HG02870 (cell line): ENCODE measurements around the gene HPCAL1.
"Not testable (repeated sequence)": the region's sequence is repeated elsewhere in the genome, so short reads cannot be mapped to it uniquely, and the experiment has no call there.

ENCODE experiments used
- ATAC-seq: cut with Tn5 transposase; IDR thresholded peaks from one replicate; pipeline ENCODE4 v1.9.1; 2021; ENCODE audit warnings: mild to moderate bottlenecking, moderate library complexity; ENCODE audit not compliant: unreplicated experiment

The HPCAL1 gene

DNA sequence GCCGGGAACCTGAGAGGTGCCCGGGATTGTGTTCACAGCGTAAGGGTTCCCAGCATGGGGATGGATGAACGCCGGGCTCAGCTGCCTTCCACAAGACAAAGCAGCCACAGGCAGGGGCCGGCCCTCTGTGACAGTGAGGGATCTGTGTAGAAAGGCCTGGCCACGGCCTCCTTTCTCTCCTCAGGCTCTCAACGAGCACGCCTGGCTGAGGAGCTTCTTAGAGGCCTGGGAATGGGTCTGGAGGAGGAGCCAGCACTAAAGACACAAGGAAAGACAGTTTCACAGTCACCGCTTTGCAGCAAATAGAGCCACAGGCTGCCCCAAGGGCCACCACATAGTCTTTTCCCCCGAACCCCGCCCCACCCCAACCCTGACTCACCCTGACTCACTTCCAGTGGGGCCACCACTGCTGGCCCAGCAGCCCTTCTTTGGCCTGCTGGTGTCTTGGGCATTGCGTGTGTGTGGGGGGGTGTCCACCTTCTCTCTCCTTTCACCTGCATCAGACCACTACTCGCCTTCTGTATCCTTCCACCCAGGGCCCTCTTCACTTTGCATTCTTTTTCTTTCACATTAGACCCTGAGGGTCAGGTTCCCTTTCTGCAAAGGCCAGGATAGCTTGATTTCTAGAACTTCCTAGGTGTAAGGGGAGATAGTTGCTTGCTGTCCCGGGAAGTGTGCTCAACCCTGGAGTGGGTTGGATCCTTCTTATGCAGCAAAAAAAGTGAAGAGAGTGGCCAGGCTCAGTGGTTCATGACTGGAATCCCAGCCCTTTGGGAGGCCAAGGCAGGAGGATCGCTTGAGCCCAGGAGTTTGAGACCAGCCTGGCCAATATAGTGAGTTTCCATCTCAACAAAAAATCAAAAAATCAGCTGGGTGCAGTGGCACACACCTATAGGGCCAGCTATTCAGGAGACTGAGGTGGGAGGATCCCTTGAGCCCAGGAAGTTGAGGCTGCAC is 19.3 kb upstream of the HPCAL1 start:
- ATAC-seq = no peak

GRCh38 chr2:10284108-10284870 is 18.4 kb upstream of the HPCAL1 start:
- ATAC-seq = no peak

DNA sequence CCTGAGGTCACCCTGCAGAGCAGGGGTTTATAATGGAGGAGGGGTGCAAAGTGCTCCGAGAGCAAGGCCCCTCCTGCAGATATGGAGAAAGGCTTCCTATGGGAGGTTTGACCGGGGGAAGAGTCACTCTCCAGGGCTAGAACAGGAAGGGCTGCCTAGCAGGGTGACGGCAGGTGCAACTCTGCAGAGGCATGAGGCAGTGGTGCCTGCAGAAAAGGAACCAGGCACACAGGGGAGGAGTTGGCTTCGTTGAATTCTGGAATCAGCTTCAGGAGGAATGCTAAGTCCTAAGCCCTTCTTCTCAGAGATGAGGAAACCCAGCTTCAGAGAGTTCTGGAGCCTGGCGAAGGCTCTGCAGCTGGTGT is 17.5 kb upstream of the HPCAL1 start:
- no peak for ATAC-seq

GRCh38 chr2:10285556-10286198 is 17.0 kb upstream of the HPCAL1 start:
- no peak for ATAC-seq

DNA sequence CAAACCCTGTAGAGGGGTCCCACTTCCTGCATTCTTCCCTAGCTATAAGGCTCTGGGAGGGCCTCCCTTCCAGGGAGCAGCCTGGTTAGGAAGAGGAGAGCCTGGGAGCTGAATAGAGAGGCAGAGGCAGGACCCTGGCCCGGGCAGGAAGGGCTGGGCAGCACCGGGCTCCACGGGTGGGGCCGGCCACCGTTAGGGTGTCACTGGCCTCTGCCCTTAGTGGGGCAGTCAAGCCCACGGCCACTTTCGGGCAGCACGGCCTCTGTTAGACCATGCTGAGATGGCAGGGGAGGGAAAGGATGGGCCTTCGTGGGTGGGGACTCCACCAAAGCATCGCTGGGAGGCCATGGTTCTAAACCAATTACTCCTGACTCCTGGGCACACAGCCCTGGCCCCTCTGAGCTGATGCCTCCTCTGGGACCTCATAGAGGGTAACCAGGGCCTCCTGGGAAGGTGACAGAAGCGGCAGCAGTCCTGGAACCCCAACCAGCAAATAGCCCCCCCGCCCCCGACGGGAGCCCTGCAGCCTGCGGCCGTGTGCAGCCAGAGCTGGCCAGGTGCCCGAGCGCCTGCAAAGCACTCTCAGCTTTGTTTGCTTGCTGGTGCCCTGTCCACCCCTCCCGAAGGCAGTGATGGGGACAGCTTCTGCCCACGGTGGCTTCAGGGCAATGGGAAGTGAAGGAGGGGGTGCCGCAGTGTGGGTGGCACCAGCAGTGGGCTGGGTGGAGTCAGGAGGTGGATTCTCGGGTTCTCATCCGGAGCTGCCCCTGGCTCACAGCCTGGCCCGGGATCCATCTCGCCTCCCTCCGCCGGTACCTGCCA is 16.3 kb upstream of the HPCAL1 start:
- no peak for ATAC-seq

DNA sequence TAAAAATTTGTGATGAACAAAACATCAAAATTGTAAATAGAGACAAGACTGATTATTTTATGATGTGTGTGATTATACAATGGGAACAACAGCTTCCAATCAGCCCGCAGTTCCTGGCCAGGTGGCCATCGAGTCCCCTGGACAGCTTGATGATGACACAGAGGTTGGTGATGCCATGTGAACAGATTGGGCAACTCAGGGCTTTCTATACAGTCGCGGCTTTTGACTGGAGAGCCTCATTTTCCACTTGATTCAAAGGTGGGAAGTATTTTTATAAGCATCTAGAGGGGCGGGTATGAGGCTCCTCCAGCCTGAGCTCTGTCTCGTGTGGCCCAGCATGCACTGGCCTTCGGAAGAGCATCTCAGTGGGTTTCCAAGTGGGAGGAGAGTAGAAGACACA is 14.9 kb upstream of the HPCAL1 start:
- ATAC-seq = no peak

DNA sequence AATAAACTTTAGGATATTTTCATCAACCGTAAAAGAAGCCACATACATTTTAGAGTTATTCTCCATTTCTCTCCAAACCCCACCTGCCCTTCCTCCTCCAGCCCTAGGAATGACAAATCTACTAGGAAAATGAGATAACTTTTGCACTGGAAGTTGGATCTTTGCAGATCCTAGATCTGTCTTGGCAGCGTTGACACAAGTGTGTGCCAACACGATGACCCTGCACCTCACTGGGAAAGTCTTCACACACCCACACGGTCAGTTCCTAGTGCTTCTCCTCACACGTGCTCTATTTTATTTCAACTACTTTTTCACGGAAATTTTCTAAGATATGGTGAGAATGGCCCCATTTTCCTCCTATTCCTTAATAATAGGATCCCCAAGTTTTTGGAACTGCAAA is 14.1 kb upstream of the HPCAL1 start:
- no peak for ATAC-seq

GRCh38 chr2:10289352-10289751 is 13.4 kb upstream of the HPCAL1 start:
- no peak for ATAC-seq

DNA sequence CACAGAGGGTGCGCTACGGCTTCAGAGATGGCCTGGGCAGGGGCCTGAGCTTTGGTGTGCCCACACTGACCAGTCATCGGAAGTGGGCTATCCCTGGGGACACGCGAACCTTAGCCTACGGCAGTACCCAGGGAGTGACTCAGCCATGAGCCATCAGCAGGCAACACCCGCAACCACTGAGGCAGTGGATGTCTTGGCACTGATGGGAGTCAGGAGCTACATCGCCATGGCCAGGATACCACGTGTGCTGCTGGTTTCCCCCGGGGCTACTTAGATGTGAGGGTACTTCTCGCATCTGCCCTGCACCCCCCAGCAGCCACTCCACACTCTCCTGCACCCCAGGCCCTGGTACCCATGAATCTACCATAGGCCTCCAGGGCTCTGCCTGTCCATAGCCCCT is 12.8 kb upstream of the HPCAL1 start:
- ATAC-seq = no peak

GRCh38 chr2:10291376-10291775 is 11.3 kb upstream of the HPCAL1 start:
- ATAC-seq = not testable (repeated sequence)

DNA sequence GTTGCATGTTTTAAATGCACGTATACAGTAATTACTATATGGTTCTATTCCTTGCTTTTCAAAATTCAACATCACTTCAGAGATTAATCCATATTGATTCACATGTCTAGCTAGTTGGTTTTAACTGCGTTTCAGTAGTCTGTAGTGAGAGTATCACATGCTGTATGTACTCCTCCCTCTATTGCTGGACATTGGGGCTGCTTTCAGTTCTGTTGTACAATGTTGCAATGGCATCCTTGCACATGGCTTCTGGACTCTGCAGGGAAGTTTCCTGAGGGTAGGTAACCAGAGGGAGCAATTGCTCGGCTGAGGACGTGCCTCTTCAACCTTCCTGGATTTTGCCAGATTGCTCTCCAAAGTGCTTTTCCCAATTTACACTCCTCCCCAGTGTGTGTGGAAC is 10.7 kb upstream of the HPCAL1 start:
- ATAC-seq = no peak

DNA sequence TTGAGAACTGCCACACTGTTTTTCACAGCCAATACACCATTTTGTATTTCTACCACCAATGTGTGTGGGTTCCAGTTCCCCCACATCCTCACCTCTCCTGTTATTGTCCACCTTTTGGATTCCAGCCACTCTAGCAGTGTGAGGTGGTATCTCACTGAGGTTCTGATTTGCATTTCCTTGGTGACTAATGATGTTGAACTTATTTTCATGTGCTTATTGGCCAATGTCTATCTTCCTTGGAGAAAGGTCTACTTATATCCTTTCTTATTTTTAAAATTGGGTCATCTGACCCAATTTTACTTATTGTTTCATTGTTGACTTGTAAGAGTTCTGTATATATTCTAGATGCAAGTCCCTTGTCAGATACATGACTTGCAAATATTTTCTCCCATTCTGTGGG is 9.1 kb upstream of the HPCAL1 start:
- ATAC-seq = no peak

DNA sequence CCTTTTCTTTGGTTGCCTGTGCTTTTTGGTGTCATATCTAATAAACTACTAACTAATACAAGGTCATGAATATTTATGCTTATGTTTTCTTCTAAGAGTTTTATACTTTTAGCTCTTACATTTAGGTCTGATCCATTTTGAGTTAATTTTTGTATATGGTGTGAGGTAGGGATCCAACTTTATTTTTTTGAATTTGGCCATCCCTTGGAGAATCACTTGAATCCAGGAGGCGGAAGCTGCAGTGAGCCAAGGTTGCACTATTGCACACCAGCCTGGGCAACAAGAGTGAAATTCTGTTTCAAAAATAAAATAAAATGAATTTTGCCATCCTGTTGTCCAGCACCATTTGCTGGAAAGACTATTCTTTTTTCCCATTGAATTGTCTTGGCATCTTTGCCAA is 8.6 kb upstream of the HPCAL1 start:
- no peak for ATAC-seq

- ATAC-seq = not testable (repeated sequence)
Measured at GRCh38 chr2:10295649-10296048, 7.1 kb upstream of the HPCAL1 start.

- no peak for ATAC-seq
Measured at GRCh38 chr2:10296142-10296541, 6.6 kb upstream of the HPCAL1 start.

DNA sequence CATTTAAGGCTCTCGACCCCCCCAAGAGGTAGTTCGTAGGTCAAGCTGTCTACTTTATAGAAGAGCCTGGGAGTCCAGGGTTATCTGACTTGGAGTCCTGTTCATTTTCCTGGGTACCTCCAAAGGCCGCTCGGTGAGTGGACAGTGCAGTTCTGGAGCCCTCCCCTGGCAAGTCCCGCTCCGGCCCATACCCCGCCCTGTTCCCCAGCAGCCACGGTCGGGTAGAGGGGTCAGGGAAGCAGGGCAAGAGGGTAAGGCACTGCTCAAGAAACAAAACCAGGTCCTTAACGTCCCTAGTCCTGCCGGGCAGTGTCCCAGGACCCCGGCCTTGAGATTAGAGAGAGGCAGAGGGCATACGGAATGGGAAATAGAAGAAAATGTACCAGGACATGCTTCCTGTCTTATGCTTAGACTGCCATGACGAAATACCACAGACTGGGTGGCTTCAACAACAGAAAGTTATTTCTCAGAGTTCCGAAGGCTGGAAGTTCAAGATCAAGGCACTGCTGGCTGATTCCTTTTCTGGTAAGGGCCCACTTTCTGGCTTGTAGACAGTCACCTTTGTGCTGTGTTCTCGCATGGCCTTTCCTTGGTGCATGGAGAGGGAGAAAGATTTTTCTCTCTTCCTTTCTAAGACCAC is 5.4 kb upstream of the HPCAL1 start:
- no peak for ATAC-seq

DNA sequence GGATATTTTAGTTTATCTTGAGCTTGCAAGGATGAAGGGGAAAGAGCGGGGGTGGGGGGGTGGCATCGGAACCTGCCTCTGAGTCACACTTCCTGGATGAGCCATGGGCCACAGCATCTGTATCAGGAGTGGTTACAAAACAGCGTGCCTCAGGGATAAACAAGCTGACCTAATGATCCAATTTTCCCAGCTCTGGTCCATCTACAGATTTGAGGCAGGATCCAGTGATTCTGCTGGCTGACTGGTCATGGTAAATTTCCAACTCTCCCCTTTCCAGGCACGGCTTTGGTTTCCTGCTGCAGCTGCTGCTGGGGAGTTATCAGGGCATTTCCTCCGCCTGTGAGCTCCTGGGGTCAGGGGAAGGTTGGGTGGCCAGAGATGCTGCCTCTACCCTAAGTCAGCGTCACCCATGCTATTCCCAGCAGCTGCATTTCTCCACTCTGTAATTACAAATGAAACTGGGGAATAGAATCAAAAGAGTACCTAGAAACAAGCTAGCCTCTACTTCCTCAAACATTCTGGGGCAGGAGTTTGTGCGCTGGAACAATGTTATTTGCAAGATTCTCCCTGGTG is 4.7 kb upstream of the HPCAL1 start:
- ATAC-seq = no peak

DNA sequence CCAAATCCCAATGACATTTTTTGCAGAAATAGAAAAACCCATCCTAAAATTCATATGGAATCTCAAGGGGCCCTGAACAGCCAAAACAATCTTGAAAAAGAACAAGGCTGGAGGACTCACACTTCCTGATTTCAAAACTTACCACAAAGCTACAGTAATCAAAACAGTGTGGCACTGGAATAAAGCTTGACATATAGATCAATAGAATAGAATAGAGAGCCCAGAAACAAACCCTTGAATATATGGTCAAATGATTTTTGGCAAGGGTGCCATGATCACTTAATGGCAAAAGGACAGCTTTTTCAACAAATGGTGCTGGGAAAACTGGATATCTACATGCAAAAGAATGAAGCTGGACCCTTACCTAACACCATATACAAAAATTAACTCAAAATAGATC is 3.9 kb upstream of the HPCAL1 start:
- ATAC-seq = not testable (repeated sequence)

DNA sequence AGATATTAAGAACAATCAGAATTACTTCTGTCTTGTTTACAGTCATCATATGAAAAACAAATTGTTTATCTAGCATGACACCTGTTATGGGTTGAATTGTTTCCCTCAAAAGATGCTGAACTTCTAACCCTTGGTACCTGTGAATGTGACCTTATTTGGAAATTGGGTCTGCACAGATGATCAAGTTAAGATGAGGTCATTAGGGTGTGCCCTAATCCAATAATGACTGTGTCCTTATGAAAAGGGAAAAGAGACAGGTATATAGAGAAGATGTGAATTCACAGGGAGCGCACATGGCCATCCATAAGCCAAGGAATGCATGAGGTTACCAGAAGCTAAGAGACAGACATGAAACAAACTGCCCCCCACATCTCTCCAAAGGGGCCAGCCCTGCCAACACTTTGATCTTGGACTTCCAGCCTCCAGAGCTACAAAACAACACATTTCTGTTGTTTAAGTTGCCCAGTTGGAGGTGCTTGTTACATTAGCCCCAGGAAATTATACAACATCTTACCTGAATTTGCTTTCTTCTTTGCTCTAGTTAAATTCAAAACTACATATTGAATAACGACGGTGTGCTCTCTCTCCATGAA is 2.3 kb upstream of the HPCAL1 start:
- ATAC-seq = no peak
